Left renal cortex interstitium (tissue), 4 donors: ENCODE data around the gene PDE3A. TPM values are rescaled to one million over a fixed set of nuclear protein-coding genes. Genes with fewer than 3 reads are reported as not detected.

ENCODE experiments used
- DNase-seq, 4 donors: peaks; one replicate each; pipeline ENCODE4 v3.0.0-alpha.2; 2013; ENCODE audit warnings: low read depth in 4 of 4, low spot score in 2 of 4, missing footprints in 1 of 4
- polyA plus RNA-seq, 4 donors: library from polyadenylated mRNA; unstranded; fragments of 120-200 nt; gene quantifications; one replicate each; pipeline ENCODE4 v1.2.1, GENCODE V29; 2013; ENCODE audit not compliant: insufficient read length in 4 of 4

The PDE3A gene
- polyA plus RNA-seq, 4 donors = 21.2 to 29.1 (median 25.2) TPM

DNA sequence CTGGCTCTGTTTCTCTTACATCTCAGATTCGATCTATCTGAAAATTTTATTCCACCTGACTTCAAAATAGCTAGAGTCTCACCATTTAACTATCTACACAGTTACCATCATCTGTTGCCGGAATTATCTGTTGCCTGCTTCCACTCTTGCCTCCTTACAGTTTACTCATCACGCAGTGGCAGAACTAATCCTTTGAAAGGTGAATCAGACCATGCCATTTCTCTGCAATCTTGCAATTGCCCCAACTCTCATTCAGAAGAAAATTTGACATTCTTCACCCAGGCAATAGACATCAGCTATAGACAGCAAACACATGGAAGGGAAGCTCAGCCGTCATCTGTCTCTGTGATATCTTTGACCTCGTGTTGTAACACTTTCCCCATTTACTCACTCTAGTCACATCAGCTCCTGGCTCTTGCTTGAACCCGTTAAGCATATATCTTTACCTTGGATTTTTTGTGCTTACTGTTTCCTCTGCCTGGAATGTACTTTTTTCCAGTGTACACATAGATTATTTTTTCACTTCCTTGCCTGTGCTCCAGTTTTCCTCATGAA, 85.5 kb downstream of the PDE3A start:
- no peak for DNase-seq

DNA sequence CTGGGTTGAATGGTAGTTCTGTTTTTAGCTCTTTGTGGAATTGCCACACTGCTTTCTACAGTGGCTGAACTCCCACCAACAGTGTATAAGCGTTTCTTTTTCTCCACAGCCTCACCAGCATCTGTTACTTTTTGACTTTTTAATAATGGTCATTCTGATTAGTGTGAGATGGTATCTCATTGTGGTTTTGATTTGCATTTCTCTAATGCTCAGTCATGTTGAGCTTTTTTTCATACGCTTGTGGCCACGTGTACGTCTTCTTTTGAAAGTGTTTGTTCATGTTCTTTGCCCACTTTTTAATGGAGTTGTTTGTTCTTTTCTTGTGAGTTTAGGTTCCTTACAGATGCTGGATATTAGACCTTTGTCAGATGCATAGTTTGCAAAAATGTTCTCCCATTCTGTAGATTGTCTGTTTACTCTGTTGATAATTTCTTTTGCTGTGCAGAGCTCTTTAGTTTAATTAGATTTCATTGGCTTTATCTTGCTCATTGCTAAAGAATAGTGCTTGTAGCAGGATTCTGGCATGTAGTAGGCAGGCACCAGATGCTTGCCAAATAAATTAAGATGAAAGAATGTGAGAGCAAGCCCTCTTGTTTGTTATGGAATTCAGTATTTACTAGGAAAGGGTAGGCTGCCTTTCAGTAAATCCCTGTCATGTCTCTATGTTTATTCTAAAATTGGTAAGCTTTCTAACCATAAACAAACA, 86.8 kb downstream of the PDE3A start:
- DNase-seq = no peak

- no peak for DNase-seq
These were observed 89.2 kb downstream of the PDE3A start for GRCh38 chr12:20457582-20457981.

DNA sequence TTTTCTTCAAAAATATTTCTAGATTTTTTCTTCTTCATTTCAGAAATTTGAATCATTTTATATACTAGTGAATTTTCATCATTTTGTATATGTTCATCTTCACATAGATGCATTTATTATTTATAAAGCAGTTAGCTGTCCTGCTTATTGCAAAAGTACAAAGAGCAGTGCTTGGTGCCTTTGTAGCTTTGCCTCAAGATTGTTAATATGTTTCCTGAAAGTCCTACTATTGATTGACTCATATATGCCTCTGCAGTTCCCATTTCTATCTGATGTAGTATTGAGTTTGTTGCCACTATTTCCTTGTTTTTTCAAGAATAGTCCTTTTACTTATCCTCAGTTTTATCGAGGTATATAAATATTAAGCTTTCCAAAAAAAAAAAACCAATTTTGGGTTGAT, 89.7 kb downstream of the PDE3A start:
- DNase-seq = no peak

DNA sequence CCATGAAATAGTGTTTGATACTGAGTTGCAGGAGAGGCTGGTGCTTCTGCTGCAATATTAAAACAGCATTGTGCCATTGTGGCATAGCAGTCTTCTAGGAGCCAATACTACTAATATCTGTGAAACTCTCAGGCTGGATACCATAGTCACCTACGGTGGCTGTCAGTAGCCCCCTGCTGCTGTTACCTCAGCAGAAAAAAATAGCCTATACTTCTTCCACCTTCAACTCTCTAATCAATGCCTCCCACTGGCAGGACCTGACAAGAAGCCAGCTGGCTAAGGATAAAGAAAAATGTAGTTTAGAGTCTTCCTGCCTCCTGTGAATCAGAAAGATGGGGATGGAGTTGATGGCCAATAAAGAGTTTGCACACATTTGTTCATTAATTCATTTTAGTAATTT, 91.6 kb downstream of the PDE3A start:
- no peak for DNase-seq

DNA sequence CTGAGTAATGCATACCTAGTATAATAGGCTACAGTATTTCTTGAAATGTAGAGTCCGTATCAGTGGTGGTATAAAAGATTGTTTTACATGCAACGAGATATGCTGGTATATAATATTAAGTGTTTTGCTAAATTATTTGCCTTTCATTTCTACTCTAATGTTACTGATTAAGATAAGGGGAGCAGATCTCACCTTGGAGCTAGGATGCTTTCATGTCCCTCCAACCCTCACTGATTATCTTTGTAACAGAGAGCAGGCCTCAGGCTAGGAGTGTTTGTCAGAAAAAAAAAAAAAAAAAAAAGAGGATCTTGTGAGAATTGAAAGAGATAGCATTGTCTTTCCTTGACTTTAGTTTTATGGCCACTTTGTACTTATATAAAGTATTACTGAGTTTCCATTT, 92.6 kb downstream of the PDE3A start:
- no peak for DNase-seq

GRCh38 chr12:20463913-20464524, 95.7 kb downstream of the PDE3A start:
- no peak for DNase-seq

- no peak for DNase-seq
These were observed 101.0 kb downstream of the PDE3A start for GRCh38 chr12:20469300-20469699.

- DNase-seq = no peak
These were observed 101.4 kb downstream of the PDE3A start for GRCh38 chr12:20469756-20470155.

DNA sequence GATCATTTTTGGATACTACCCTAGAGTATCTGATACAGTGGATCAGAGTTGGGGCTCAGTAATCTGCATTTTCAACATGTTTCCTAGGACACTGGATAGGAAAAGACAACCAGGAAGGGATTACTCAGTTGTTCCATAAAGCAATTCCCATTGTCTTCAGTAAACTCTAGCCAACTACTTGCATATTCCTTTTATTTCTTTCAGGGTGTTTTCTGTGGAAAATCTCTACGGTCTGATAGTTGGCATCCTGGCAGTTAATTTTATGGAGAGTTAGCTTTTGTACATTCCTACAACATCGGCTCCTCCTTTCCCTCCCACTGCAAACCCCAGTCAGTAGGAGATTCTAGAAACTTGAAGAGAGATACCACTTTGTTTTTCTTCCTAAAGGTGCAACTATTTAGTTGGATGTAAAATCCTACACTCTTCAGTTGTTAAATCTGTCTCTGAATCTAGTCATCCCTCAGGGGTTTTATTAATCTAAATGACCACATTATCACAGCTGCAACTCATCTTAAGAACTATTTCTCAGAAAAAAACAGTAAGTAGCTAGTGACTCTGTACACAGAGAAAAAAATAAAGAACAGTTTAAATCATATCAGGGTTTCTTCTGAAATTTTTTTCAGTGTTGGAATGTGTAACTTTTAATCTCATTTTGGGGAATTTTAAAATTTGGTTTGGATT, 103.9 kb downstream of the PDE3A start:
- no peak for DNase-seq

DNA sequence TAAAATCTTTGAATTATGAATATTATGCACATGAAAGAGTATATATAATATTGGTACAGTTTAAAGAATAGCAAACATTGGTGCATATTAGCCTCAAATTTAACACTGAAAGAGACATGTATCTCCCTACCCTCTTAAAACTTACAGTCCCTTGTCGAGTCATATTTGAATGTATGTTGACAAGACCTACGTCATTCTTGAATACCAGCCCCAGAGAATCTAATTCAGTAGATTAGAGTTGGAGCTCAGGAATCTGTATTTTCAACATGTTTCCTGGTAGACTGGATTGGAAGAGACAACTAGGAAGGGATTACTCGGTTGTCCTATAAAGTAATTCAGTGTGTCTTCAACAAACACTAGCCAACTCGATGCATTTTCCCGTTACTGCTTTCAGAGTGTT, 104.8 kb downstream of the PDE3A start:
- no peak for DNase-seq

DNA sequence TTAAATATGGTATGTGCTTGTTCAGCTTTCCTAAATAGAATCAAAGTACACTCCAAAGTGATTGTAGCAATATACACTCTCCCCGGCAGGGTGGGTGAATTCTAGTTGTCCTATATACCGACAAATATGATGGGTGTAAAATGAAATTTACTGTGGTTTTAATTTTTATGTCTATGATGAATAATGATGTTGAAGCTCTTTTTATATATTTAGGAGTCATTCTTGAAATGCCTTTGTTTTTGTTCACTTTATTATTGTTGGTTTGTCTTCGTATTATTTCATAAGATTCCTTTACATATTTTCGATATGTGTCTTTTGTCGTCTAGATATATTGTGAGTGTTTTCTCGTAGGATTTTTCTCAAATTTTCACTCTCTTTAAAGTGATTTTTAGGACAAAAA, 105.7 kb downstream of the PDE3A start:
- no peak for DNase-seq

- DNase-seq = no peak
These were observed 106.1 kb downstream of the PDE3A start for GRCh38 chr12:20474443-20474842.

GRCh38 chr12:20475542-20475941, 107.2 kb downstream of the PDE3A start:
- no peak for DNase-seq

- DNase-seq = no peak
These were observed 108.2 kb downstream of the PDE3A start for GRCh38 chr12:20476551-20476950.

DNA sequence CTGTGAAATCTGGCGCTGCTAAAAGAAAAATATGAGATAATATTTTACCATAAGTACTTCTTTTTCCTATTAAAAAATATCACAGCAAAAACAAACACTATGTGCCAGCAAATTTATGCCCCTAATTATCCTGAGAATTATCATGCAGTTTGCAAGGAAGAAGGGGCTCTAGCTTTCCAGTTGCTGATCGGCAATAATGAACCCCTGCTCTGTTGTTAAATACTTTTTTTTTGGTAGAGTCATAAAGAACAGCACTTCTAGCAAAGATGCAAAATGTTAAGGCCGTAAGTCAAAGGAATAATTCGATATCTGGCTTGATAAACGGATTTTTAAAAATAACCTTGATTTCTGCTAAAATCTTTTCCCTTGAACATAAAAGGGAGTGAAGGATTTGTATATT, 108.9 kb downstream of the PDE3A start:
- no peak for DNase-seq

- DNase-seq = no peak
These were observed 109.3 kb downstream of the PDE3A start for GRCh38 chr12:20477672-20478071.

- DNase-seq = no peak
These were observed 114.2 kb downstream of the PDE3A start for GRCh38 chr12:20482491-20483054.

DNA sequence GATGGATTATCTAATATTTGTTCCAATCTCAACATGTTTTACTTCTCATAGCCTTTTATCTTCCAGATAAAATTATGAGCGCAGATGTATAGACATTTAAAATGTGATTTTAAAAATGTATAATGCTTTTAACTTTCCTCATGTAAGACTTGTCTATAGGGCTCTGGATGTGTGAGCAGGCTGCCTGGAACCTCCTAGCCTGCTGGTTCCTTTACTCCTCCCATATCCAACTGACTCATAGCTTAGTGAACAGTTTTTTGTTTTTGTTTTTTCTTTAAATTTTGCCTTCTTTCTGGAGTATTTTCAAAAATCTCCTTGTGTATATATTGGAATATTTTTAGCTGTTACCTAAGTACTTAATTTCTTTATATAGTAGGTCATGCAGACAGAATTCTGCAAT, 115.4 kb downstream of the PDE3A start:
- DNase-seq = no peak

DNA sequence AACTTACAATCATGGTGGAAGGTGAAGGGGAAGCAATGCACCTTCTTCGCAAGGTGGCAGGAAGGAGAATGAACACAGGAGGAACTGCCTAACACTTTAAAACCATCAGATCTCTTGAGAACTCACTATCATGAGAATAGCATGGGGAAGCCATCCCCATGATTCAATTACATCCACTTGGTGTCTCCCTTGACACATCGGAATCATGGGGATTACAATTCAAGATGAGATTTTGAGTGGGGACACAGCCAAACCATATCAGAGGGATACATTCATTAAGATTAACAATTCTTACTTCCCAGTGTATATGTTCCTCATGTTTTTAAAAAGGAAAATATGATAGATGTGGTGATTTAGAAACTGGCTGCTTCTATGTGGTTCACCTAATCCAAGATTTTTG, 117.9 kb downstream of the PDE3A start:
- DNase-seq = no peak

DNA sequence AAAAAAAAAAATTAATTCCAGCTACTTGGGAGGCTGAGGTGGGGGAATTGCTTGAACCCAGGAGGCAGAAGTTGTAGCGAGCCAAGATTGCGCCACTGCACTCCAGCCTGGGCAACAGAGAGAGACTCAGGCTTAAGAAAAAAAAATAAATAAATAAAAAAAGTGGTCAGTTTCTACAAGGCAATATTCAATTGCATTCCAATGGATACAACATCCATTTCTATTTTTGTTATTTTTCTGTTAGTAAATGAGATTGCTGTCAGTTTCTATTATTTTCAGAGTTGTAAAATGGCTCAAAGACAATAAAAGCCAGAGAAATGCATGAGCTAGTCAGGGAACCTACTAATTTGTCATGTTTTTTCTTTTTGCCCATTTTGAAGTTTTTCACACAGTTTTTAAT, 119.2 kb downstream of the PDE3A start:
- no peak for DNase-seq
